H7 (cell line): ENCODE data around the gene RPS27L. TPM values are rescaled to one million over a fixed set of nuclear protein-coding genes. Genes with fewer than 3 reads are reported as not detected.
"Not testable (repeated sequence)": the region's sequence is repeated elsewhere in the genome, so short reads cannot be mapped to it uniquely, and the experiment has no call there.

ENCODE experiments used
- DNase-seq: peaks from one replicate; pipeline ENCODE4 v3.0.0; 2012
- H3K27me3 ChIP-seq: 2 replicates; pipeline ENCODE4 v1.6.0; 2011; ENCODE audit warnings: mild to moderate bottlenecking, low read length; ENCODE audit not compliant: control insufficient read depth, insufficient read depth
- H3K36me3 ChIP-seq: replicated peaks from 2 replicates; pipeline ENCODE4 v1.5.1; 2011; ENCODE audit warnings: low read length; ENCODE audit not compliant: control insufficient read depth, insufficient read depth
- H3K4me3 ChIP-seq: 2 replicates; pipeline ENCODE4 v1.5.1; 2011; ENCODE audit warnings: low read depth, mild to moderate bottlenecking, control low read depth, low read length, moderate library complexity; ENCODE audit not compliant: insufficient read depth
- total RNA-seq: library from RNA; depleted of rRNA; stranded (reverse); fragments of >200 nt; shearing (Covaris generic); gene quantifications from 2 replicates; pipeline ENCODE4 v1.2.3, GENCODE V29; 2014; rRNA removed

The RPS27L gene
- total RNA-seq, 1 experiment from 2014 or later, result 26.9 TPM

GRCh38 chr15:63107895-63108546 is 49.3 kb downstream of the RPS27L start:
- no peaks in the 10 kb centered on the region for H3K27me3 ChIP-seq
- H3K36me3 ChIP-seq, result no peaks in the 10 kb centered on the region
- no peak overlapping the region for H3K4me3 ChIP-seq
- no peak for DNase-seq

- not testable (repeated sequence) for H3K4me3 ChIP-seq, H3K36me3 ChIP-seq, DNase-seq, H3K27me3 ChIP-seq
Observed at GRCh38 chr15:63105354-63105753, 51.9 kb downstream of the RPS27L start.

- no peaks in the 10 kb centered on the region for H3K36me3 ChIP-seq
- H3K4me3 ChIP-seq, result no peak overlapping the region
- no peaks in the 10 kb centered on the region for H3K27me3 ChIP-seq
- no peak for DNase-seq
Observed at GRCh38 chr15:63104727-63105126, 52.5 kb downstream of the RPS27L start.

- DNase-seq, result no peak
- H3K4me3 ChIP-seq, result no peak overlapping the region
- H3K27me3 ChIP-seq, result no peaks in the 10 kb centered on the region
- no peaks in the 10 kb centered on the region for H3K36me3 ChIP-seq
Observed at GRCh38 chr15:63103416-63103815, 53.9 kb downstream of the RPS27L start.

GRCh38 chr15:63099581-63099980 is 57.7 kb downstream of the RPS27L start:
- not testable (repeated sequence) for H3K27me3 ChIP-seq, H3K36me3 ChIP-seq, DNase-seq, H3K4me3 ChIP-seq

- not testable (repeated sequence) for DNase-seq, H3K27me3 ChIP-seq, H3K4me3 ChIP-seq, H3K36me3 ChIP-seq
Observed at GRCh38 chr15:63098901-63099300, 58.4 kb downstream of the RPS27L start.

Other genes starting within 250 kb of the RPS27L start
- gene TPM1, start 114.7 kb downstream of the RPS27L start, total RNA-seq, result 274 and 292 TPM in 2 replicates
- 14.0 and 19.2 TPM in 2 replicates for gene LACTB, start 35.6 kb downstream of the RPS27L start, total RNA-seq
- 27.2 and 31.2 TPM in 2 replicates for gene RAB8B, start 32.1 kb upstream of the RPS27L start, total RNA-seq
- gene APH1B, start 120.1 kb upstream of the RPS27L start, total RNA-seq, result 5.8 and 7.1 TPM in 2 replicates
- gene CA12, start 224.4 kb upstream of the RPS27L start, total RNA-seq, result 0.70 and 1.9 TPM in 2 replicates